Effector memory CD4-positive, alpha-beta T cell (primary cell): ENCODE data around the gene DDX41.

Experiments
- DNase-seq, 3 donors: peaks; one replicate each; pipeline ENCODE4 v3.0.0-alpha.2; 2020
- H3K27ac ChIP-seq: 2 replicates; pipeline ENCODE4 v1.7.0; 2013; ENCODE audit warnings: mild to moderate bottlenecking, low read length, moderate library complexity; ENCODE audit not compliant: insufficient read depth, poor library complexity, severe bottlenecking
- H3K27me3 ChIP-seq: replicated peaks from 2 replicates; pipeline ENCODE4 v1.7.0; 2013; ENCODE audit warnings: mild to moderate bottlenecking, low read length; ENCODE audit not compliant: insufficient read depth, control insufficient read depth, poor library complexity, severe bottlenecking
- H3K36me3 ChIP-seq: 2 replicates; pipeline ENCODE4 v1.7.0; 2013; ENCODE audit warnings: mild to moderate bottlenecking, low read length, moderate library complexity; ENCODE audit not compliant: control insufficient read depth, insufficient read depth
- H3K4me1 ChIP-seq: 2 replicates; pipeline ENCODE4 v1.7.0; 2013; ENCODE audit warnings: low read length, mild to moderate bottlenecking; ENCODE audit not compliant: control insufficient read depth, insufficient read depth, poor library complexity, severe bottlenecking
- H3K4me3 ChIP-seq: 2 replicates; pipeline ENCODE4 v1.7.0; 2013; ENCODE audit warnings: low read length, low read depth, mild to moderate bottlenecking; ENCODE audit not compliant: insufficient read depth, poor library complexity, severe bottlenecking
- H3K9me3 ChIP-seq: 2 replicates; pipeline ENCODE4 v1.7.0; 2013; ENCODE audit warnings: mild to moderate bottlenecking, low read length, moderate library complexity; ENCODE audit not compliant: control insufficient read depth

DDX41 gene

DNA sequence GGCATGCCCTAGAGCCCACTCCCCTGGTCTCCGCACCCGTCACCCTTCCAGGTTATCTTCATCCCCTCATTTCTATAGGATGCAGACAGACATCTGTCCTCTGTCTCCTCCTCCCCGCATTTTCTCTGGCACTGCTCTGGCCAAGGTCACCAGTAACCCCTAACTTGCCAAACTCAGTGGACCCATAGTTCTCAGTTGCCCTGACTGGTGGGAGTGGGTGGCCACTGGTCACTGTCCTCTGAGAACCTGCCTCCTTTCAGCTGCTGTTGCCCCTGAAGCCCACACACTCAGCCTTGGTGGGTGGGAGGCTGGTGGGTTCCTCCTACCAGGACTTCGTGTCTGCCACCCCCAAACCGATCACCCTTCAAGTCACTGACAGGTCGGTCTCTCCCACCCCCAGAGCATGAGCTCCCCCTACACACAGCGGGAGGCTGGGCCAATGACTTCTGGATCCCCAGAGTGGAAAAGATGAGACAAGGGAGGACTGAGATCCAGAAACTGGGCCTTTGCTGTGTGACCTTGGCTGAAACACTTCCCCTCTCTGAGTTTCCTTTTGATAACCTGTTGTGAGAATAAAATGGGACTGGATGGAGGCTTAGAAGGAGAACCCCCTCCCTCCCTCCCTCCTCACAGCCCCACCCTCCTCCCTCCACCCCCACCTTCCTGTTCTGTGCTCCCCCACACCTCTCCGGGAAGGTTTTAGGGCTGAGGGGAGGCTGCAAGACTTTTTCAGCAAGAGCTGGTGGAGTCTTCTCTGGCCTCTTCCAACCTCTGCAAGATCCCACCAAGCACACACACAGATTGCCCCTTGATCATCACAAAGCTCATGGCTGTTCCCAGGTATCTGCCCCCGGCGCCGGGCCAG is 41.0 kb downstream of the DDX41 start:
- Histone ChIP-seq H3K27me3 (no peaks in the 10 kb centered on the region), H3K4me1 (peaks cover 10% of the 10 kb centered on the region)
- DNase-seq, result no peak

DNA sequence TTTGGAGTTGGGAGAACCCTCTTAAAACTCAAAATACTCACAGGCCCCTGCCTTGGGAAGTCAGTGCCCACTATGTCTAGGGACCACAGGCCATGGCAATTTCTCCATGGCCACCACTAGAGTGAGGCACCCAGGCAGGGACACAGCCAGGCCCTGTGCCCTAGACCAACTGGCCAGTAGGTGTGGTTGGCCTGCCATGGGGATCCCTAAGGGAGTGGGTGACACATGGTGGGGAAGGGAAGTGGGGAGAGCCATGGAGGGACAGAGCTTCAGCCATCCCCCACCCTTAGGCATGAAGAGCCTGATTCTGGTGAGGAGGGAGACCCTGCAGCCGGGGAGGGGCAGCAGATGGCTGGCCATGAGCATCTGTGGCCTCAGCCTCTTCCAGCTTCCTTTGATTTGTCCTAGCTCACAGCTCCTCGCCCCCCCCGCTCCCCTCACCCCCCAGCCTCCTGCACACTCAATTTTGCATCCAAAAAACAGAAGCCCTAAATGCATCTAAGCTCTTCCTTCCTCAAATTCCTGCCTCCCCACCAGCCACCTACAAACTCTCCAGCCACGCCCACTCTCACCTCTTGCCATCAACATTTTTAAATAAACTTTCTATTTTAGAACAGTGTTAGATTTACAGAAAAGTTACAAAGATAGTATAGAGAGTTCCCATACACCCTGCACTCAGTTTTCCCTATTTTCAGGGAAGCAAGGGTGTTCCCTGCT is 41.8 kb downstream of the DDX41 start:
- Histone ChIP-seq H3K36me3 (no peaks in the 10 kb centered on the region), H3K27ac (no peak overlapping the region), H3K4me3 (no peak overlapping the region), H3K9me3 (no peaks in the 10 kb centered on the region), H3K27me3 (no peaks in the 10 kb centered on the region), H3K4me1 (peaks cover 10% of the 10 kb centered on the region)
- no peak for DNase-seq

More for the DNA sequence above, 41.0 kb downstream of the DDX41 start:
- no peaks in the 10 kb centered on the region for H3K36me3 ChIP-seq
- no peak overlapping the region for H3K4me3 ChIP-seq
- no peaks in the 10 kb centered on the region for H3K9me3 ChIP-seq
- H3K27ac ChIP-seq, result no peak overlapping the region

DNA sequence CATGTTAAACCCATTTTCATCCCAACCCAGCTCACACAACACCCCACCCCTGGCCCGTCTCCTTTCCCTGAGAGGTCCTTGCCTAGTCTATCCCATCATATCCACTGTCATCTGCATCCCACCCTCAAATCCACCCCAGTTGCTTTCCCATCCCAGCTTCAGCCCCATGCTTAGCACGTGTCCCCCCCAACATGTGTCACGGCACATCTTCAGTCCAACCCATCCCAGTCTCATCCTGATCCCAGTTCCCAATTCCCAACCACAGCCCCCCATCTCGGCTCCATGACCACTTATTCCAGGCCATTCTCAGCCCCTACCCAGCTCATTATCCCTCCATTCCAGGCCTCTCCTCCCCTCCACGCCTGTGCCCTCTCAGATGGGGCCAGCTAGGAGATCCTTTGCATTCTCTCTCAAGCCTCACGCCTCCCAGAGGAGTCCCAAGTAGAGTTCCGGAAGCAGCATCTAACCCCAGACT is 42.7 kb downstream of the DDX41 start:
- no peak for DNase-seq
- Histone ChIP-seq H3K36me3 (no peaks in the 10 kb centered on the region), H3K9me3 (no peaks in the 10 kb centered on the region), H3K4me1 (peaks cover 10% of the 10 kb centered on the region), H3K27ac (no peak overlapping the region), H3K27me3 (no peaks in the 10 kb centered on the region), H3K4me3 (no peak overlapping the region)

DNA sequence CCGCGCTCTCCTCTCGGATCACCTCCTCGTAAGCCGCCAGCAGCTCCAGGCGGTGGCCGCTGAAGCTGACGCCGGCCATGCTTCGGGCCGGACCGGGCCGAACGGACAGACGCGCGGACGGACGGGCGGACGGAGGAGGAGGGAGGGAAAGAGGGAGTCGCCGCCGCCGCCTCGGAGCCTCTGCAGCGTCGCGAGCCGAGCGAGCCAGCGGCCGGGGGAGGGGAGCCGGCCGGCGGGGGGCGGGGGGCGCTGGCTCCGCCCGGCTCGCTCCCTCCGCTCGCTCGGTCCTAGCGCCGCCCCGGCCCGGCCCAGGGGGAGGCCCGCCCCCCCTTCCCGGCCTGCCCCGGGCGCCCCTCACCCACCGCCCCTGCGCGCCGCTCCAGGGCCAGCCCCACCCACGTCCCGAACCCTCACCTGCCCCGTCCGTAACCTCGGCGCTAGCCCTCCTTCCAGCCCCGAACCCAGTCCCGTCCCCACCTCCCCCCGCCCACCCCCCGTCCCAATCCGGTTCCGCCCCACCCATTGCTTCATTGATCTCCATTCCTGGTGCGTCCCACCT is 43.2 kb downstream of the DDX41 start, which contains the start of gene DBN1:
TSS of gene DBN1 (minus strand) at position 192 of the 559 bp plus-strand sequence. CDS start at position 79, 113 bp downstream.
- Histone ChIP-seq H3K27ac (no peak within 1 kb of the TSS), H3K9me3 (no peaks in the 10 kb centered on the region), H3K36me3 (no peaks in the 10 kb centered on the region), H3K27me3 (no peaks in the 10 kb centered on the region), H3K4me3 (peak within 1 kb of the TSS; percentile 44), H3K4me1 (peaks cover 10% of the 10 kb centered on the region)
- no peak for DNase-seq

DNA sequence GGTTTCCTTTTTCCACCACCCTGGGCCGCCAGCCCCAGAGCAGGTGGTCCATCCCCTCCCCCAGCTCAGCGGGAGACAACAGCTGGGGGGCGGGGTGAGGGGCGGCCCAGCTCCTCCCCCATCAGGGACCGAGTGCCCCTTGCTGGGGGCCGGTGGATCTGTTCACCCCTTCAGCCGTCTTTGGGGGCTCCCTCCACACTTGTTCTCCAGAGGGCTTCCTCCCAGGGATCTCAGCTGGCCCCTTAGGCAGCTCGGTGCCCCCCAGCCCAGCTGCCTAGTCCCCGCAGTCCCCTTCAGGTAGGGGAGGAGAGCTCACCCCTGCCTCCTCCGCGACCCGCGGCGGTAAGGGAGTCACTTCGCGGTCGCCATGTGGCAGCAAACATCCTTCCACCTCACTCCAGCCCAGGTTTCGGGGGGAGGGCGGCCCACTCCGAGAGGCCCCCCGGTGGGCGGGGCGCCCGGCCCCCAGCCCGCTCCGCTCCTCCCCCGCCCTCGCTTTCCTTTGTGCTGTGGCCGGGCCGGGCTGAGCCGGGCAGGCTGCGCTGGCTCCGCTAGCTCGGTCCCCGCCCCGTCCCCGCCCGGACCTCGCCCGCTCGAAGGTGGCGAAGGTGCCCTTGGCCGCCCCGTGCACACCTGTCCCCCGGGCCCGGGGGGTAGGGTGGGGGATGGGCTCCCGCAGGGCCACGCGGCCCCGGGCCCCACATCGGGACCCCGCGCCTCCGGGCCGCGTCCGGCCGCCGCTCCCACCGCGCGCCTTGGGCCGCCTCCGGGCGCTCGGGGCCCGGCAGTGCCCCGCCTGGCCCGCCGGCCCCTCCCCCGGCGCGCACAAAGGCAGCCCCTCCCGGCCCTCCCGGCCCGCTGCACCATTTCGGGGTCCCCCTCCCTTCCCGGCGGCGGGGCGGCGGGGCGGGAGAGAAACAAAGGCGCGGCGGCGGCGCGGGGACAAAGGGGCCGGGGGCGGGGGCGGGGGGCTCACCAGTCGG is 44.0 kb downstream of the DDX41 start:
- no peaks in the 10 kb centered on the region for H3K36me3 ChIP-seq
- no peaks in the 10 kb centered on the region for H3K27me3 ChIP-seq
- H3K4me3 ChIP-seq, result peak overlapping the region; percentile 44
- peaks cover 10% of the 10 kb centered on the region for H3K4me1 ChIP-seq
- H3K9me3 ChIP-seq, result no peaks in the 10 kb centered on the region
- DNase-seq, result peak; percentile 25 to 28 (median 28)
- H3K27ac ChIP-seq, result no peak overlapping the region

DNA sequence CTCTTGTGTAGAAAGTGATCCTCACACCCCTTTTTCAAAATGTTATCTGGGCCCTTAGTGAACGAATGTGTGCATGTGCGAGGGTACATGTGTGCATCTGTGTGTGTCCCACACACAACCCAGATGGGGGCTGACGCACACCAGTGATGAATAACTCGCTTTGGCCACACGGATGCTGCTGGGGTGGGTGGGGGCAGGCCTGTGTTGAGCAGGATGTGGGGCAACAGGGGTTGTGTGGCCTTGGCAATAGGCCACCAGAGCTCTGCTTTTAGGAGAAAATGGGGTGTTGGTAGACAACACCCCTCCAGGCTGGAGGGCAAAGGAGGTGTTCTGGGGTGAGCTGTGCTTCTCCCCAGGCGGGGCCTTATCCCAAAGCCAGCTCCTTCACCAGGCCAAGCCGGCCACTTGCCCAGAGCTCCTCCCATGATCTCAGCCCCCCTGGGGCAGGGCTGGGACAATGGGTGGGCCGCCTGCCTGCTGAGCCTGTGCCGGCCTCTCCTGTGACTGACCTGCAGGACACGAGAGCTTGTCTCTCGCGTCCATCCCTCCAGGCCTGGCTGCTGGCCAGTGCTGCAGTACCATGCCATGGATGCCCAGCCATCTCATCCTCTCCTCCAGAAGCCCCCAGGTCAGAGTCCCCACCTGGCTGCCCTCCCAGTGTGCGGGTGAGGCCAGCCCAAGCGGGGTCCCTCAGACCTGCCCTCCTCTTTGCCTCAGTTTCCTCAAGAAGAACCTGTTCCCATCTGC is 45.0 kb downstream of the DDX41 start:
- Histone ChIP-seq H3K36me3 (no peaks in the 10 kb centered on the region), H3K9me3 (no peaks in the 10 kb centered on the region), H3K4me3 (no peak overlapping the region), H3K27me3 (no peaks in the 10 kb centered on the region), H3K27ac (no peak overlapping the region), H3K4me1 (peaks cover 10% of the 10 kb centered on the region)
- no peak for DNase-seq

DNA sequence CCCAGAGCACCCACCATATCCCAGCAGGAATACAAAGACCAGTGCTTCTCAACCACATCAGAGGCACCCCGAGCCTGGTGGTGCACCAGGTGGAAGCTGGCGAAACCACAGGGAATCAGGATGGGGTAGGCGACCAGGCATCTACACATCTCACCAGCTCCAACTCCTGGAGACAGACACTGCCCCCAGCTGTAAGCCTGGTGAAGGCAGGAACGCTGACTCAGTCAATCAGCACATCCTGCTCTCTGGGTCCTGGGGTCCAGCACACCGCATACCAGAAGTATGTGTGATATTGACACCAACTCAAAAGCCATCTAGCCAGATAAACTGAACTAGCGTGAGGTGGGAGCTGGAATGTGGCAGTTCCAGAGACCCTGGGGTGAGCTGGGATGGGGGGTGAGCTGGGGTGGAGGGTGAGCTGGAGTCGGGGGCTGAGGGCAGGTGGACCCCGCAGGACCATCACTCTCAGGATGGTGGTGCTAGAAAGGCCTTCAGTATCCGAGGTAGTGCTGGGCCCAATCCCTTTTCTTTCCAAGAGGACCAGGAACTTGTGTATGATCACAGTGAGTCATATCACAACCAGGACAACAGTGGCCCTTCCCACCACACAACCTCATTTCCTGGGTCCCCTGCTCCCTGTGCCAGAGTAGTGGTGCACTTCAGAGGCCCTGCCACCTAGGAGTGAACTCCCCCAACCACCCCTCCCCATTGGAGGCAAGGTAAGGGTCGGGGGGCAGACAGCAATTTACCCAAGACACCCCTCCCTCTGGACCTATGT is 45.8 kb downstream of the DDX41 start:
- Histone ChIP-seq H3K4me1 (peaks cover 10% of the 10 kb centered on the region), H3K9me3 (no peaks in the 10 kb centered on the region), H3K4me3 (no peak overlapping the region), H3K36me3 (no peaks in the 10 kb centered on the region), H3K27ac (no peak overlapping the region), H3K27me3 (no peaks in the 10 kb centered on the region)
- DNase-seq, result no peak

DNA sequence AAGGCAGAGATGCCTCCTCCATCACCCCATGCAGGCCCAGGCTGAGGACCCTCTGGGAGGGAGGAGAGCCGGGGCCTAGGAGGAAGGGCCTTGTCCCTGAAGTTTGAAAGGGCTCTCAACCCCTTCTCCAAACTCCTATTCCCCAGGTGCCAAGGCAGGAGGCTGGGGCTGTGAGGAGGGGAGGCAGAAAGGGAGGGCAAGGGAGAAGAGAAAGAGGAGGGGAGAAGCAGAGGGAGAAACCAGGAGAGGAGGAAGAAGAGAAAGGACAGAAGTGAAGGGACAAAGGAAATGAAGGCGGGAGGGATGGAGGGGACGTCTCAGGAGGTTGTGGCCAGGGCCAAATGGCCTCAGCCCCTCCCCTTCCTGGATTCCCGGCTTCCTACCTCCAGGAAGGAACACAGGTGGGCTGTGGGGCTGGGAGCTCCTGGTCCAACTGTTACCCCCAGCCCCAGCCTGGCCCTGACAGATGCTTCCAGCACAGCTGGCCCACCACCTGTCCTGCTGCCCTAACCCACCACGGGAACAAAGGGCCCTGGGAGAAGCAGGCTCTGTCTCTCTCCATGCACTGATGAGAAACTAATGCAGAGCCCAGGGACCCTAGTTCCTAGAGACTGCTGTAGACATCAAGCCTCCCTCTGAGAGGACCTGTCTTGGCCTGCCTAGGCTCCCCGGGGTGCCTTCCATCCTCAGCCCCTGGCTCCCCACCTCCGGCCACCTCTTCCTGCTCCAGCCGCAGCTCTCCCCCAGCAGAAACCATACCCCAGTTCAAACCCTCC is 46.8 kb downstream of the DDX41 start:
- Histone ChIP-seq H3K4me3 (no peak overlapping the region), H3K4me1 (peaks cover 10% of the 10 kb centered on the region), H3K27ac (no peak overlapping the region)

More for the DNA sequence above, 46.8 kb downstream of the DDX41 start:
- H3K27me3 ChIP-seq, result no peaks in the 10 kb centered on the region
- DNase-seq, result no peak
- no peaks in the 10 kb centered on the region for H3K36me3 ChIP-seq
- H3K9me3 ChIP-seq, result no peaks in the 10 kb centered on the region
